AG09319 (cell line): ENCODE results near the gene GPR15LG.

Source experiments
- DNase-seq: peaks from one replicate; pipeline ENCODE4 v3.0.0-alpha.2; 2010; ENCODE audit warnings: low read depth; ENCODE audit errors: extremely low read depth
- TF ChIP-seq, protein P1 (sequence below): IDR thresholded peaks from 2 replicates; pipeline ENCODE4 v1.5.1; 2011; ENCODE audit warnings: low read depth, mild to moderate bottlenecking, inconsistent platforms, low read length, moderate library complexity

The GPR15LG gene

DNA sequence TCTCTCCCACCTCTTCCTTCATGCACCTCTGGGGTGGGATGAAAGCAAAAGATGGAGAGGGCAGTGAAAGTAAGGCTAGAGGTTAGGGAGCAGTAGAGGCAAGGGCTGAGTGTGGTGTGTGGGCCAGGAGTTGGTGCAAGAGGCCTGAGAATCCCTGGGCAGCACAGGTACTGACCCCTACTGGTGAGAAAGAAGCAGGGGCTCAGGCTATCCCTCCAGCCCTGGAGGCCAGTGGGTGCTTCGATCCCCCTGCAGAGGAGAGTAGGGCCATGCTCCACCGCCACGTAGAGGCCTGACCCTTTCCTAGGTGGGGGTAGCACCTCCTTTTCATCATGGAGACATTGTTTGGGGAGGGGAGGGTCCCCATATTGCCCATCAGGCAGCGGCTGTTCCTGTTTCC, 30.5 kb downstream of the GPR15LG start:
- DNase-seq, result no peak
- TF ChIP-seq, protein P1, sequence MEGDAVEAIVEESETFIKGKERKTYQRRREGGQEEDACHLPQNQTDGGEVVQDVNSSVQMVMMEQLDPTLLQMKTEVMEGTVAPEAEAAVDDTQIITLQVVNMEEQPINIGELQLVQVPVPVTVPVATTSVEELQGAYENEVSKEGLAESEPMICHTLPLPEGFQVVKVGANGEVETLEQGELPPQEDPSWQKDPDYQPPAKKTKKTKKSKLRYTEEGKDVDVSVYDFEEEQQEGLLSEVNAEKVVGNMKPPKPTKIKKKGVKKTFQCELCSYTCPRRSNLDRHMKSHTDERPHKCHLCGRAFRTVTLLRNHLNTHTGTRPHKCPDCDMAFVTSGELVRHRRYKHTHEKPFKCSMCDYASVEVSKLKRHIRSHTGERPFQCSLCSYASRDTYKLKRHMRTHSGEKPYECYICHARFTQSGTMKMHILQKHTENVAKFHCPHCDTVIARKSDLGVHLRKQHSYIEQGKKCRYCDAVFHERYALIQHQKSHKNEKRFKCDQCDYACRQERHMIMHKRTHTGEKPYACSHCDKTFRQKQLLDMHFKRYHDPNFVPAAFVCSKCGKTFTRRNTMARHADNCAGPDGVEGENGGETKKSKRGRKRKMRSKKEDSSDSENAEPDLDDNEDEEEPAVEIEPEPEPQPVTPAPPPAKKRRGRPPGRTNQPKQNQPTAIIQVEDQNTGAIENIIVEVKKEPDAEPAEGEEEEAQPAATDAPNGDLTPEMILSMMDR, result no peak; the same call in none of the 2 replicates

DNA sequence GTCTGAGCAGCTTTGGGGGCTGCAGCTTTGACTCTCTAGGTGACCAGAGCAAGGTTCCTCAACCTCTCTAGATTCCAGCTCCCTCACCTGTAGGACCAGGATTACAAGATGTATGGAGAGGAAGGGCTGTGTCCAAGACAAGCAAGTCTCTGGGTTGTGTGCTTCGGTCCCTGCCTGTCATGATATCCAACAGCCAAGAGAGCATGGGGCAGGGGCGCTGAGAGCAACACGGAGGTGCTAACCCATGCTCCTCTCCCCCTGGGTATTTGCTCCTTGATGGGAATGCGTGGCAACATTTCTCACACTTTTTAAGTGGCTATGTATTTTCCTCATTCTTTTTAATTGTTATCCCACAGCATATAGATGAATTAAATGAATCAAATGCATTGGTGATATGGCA, 31.0 kb downstream of the GPR15LG start:
- DNase-seq, result no peak
- TF ChIP-seq, protein P1, result no peak

DNA sequence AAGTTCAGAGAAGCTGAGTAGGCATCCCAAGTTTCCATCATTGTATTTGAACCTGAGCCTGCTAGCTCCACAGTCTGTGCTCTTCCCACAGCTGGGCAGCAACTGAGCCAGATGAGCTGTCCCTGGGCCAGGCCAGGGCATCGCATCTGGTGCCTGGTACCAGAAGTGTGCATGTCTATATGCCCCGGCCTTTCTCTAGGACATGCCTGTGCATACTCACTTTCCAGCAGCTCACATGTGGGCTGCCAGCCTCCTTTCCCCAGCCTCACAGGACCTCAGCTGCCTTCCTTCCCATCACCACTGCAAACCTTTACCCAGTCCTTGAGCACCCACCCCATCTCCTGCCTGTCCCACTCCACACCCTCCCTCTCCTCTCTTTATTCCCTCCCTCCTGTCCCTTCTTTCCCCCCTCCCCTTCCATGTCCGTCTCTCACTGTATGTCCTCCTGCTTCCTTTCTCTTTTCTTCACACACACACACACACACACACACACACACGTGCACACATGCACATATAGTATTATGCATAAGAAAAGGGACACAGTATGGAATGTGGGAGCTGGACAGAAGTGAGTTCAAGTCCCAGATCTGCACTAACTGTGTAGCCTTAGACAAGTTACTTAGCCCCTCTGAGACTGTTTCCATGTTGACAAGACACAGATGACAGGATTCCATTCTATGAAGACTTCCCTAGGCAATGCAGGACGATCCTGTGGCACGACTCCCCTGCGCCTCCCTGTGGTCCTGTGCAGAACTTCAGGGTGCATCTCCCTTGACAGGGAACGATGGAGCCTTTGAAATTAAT, 31.6 kb downstream of the GPR15LG start:
- TF ChIP-seq, protein P1, result peak; percentile 61
- no peak for DNase-seq

DNA sequence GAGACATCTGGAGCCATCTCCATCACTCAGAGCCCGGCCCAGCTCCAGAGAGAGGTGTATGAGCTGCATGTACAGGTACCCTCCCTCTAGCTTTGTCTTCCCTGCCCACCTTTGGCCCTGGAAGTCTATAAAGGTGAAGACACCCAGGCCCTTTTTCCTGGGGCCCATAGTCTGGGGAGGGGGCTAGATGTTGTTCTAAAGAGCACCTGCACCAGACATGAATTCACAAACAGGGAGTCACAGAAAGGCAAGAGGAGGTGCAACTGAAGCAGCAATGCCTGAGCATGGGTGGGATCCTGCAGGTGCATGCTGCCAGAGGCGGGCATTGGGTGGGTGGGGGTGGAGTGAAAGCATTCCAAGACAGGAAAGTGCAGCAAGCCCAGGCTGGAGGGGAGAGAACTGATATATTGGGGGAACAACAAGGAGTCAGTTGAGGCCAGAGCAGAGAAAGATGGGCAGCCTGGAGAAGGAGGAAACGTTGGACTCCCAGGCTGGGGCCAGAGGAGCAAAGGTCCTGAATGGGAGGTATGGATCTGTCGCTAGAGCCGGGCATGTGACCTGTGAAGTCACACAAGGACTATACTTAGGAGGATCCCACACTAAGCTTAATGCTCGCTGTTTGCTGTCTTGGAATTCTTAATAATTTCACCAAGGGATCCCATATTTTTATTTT, 32.4 kb downstream of the GPR15LG start:
- no peak for DNase-seq
- TF ChIP-seq, protein P1, result no peak

DNA sequence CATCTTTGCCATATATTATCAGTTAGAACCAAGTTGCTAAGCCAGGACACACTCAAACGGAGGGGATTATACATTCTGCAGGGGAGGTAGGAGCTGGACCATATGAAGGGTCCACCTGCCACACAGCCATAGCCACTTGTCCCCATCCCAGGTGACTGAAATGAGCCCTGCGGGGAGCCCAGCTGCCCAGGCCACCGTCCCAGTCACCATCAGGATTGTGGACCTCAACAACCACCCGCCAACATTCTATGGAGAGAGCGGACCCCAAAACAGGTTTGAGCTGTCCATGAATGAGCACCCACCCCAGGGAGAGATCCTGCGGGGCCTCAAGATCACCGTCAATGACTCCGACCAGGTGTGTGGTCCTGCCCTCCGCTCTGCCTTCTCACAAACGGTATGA, 34.4 kb downstream of the GPR15LG start:
- DNase-seq, result no peak
- TF ChIP-seq, protein P1, result no peak

DNA sequence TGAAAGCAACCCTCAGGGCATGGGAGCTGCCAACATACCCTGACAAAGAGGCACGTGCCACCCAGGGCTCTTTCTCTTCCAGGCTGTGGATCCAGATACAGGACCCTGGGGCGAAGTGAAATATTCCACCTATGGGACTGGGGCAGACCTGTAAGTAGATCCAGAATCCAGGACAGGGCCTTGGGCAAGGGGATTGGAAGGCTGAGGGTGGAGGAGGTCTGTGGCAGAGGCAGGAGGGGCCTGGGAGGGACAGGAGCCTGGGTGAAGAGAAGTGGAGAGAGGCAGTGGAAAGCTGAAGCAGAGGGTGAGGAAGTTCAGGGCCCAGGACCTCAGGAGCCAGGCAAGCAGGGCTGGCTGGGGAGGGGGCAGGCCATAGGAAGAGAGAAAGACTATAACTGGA, 38.0 kb downstream of the GPR15LG start:
- no peak for DNase-seq
- TF ChIP-seq, protein P1, result no peak

DNA sequence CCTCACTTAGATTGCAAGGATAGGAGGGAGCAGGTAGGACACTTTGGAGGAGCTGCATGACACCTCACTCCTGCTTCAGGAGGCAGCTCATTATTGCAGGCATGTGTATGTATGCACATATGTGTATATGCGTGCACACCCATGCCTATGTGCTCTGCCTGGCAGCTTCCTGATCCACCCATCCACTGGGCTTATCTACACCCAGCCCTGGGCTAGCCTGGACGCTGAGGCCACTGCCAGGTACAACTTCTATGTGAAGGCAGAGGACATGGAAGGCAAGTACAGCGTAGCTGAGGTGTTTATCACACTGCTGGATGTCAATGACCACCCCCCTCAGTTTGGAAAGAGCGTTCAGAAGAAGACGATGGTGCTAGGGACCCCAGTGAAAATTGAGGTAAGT, 38.4 kb downstream of the GPR15LG start:
- TF ChIP-seq, protein P1, result no peak
- DNase-seq, result no peak
